GM23338 (cell line): Measurements from ENCODE around the gene UBALD1. TPM values are rescaled to one million over a fixed set of nuclear protein-coding genes. Genes with fewer than 3 reads are reported as not detected.

Source experiments
- ATAC-seq: fragments of 200-7000 bp; cut with Tn5 transposase; 3 replicates; pipeline ENCODE4 v1.9.1; 2020
- DNase-seq: peaks from one replicate; pipeline ENCODE4 v3.0.0-alpha.2; 2015; ENCODE audit warnings: low spot score
- H2AFZ ChIP-seq: fragments of 200-600 bp; sonication (generic); 2 replicates; pipeline ENCODE4 v1.8.0; 2016; ENCODE audit warnings: antibody characterized with exemption, mild to moderate bottlenecking, moderate library complexity
- H3F3A ChIP-seq: fragments of 200-600 bp; sonication (generic); replicated peaks from 2 replicates; pipeline ENCODE4 v1.8.0; 2017; ENCODE audit warnings: antibody characterized with exemption, mixed run types, low read depth
- H3K27ac ChIP-seq: fragments of 200-600 bp; sonication (generic); 2 replicates; pipeline ENCODE4 v1.6.1; 2016; ENCODE audit warnings: low read depth
- H3K27me3 ChIP-seq: fragments of 200-600 bp; sonication (generic); 2 replicates; pipeline ENCODE4 v1.8.0; 2016; ENCODE audit warnings: mild to moderate bottlenecking, mixed run types, moderate library complexity; ENCODE audit not compliant: insufficient read depth
- H3K36me3 ChIP-seq: fragments of 200-600 bp; sonication (generic); 2 replicates; pipeline ENCODE4 v1.8.0; 2016; ENCODE audit warnings: mild to moderate bottlenecking; ENCODE audit not compliant: insufficient read depth
- H3K4me1 ChIP-seq: fragments of 200-600 bp; sonication (generic); 2 replicates; pipeline ENCODE4 v1.8.0; 2016; ENCODE audit warnings: mild to moderate bottlenecking, moderate library complexity; ENCODE audit not compliant: insufficient read depth
- H3K4me2 ChIP-seq: fragments of 200-600 bp; sonication (generic); 2 replicates; pipeline ENCODE4 v1.7.1; 2017; ENCODE audit warnings: mixed run types
- H3K4me3 ChIP-seq: fragments of 200-600 bp; sonication (generic); 2 replicates; pipeline ENCODE4 v1.6.1; 2016; ENCODE audit warnings: mixed run types
- H3K79me2 ChIP-seq: fragments of 200-600 bp; sonication (generic); replicated peaks from 2 replicates; pipeline ENCODE4 v1.8.0; 2017; ENCODE audit warnings: mild to moderate bottlenecking; ENCODE audit not compliant: insufficient read depth
- H3K9me2 ChIP-seq: fragments of 200-600 bp; sonication (generic); 2 replicates; pipeline ENCODE4 v1.8.0; 2017; ENCODE audit not compliant: insufficient read depth
- H4K20me1 ChIP-seq: fragments of 200-600 bp; sonication (generic); replicated peaks from 2 replicates; pipeline ENCODE4 v1.8.0; 2017; ENCODE audit warnings: mild to moderate bottlenecking; ENCODE audit not compliant: insufficient read depth
- H3K27ac Mint-ChIP-seq: 2 replicates; pipeline ENCODE4 v1.8.0; 2020; ENCODE audit warnings: inconsistent platforms, mild to moderate bottlenecking, moderate library complexity, mixed read lengths
- H3K27me3 Mint-ChIP-seq: 3 replicates; pipeline ENCODE4 v1.8.0; 2022; ENCODE audit warnings: low read depth, mild to moderate bottlenecking, moderate library complexity, mixed read lengths, inconsistent platforms; ENCODE audit not compliant: insufficient read depth, poor library complexity
- H3K36me3 Mint-ChIP-seq: 3 replicates; pipeline ENCODE4 v1.8.0; 2021; ENCODE audit warnings: low read depth, mild to moderate bottlenecking, inconsistent platforms, moderate library complexity, mixed read lengths
- H3K4me1 Mint-ChIP-seq: 3 replicates; pipeline ENCODE4 v1.8.0; 2020; ENCODE audit warnings: mild to moderate bottlenecking, inconsistent platforms, mixed read lengths
- H3K4me3 Mint-ChIP-seq: 3 replicates; pipeline ENCODE4 v1.8.0; 2021; ENCODE audit warnings: moderate library complexity, mild to moderate bottlenecking, inconsistent platforms, mixed read lengths
- H3K9me3 Mint-ChIP-seq: 3 replicates; pipeline ENCODE4 v1.8.0; 2020; ENCODE audit warnings: moderate library complexity, mild to moderate bottlenecking, inconsistent platforms, mixed read lengths
- CREB1 ChIP-seq: fragments of 250-450 bp; sonication (Bioruptor Pico); IDR thresholded peaks from 2 replicates; pipeline ENCODE4 v1.5.0; 2020; ENCODE audit warnings: low read depth, mild to moderate bottlenecking, moderate library complexity
- EZH2 ChIP-seq: fragments of 200-600 bp; sonication (generic); IDR thresholded peaks from one replicate; pipeline ENCODE4 v1.8.0; 2017; ENCODE audit warnings: antibody characterized with exemption, mild to moderate bottlenecking, low read depth; ENCODE audit not compliant: unreplicated experiment
- EZH2phosphoT487 ChIP-seq: fragments of 200-600 bp; sonication (generic); IDR thresholded peaks from one replicate; pipeline ENCODE4 v1.8.1; 2018; ENCODE audit warnings: antibody characterized with exemption; ENCODE audit not compliant: unreplicated experiment
- JUNB ChIP-seq: IDR thresholded peaks from one replicate; pipeline ENCODE4 v1.6.1; 2016; ENCODE audit warnings: antibody characterized with exemption; ENCODE audit not compliant: unreplicated experiment
- NANOG ChIP-seq: IDR thresholded peaks from 2 replicates; pipeline ENCODE4 v1.6.1; 2016; ENCODE audit warnings: antibody characterized with exemption, borderline replicate concordance
- POLR2AphosphoS5 ChIP-seq: IDR thresholded peaks from 2 replicates; pipeline ENCODE4 v1.6.1; 2016; ENCODE audit warnings: antibody characterized with exemption, low read depth
- STAT1 ChIP-seq: IDR thresholded peaks from one replicate; pipeline ENCODE4 v1.6.1; 2016; ENCODE audit warnings: antibody characterized with exemption; ENCODE audit not compliant: unreplicated experiment
- ZNF114 ChIP-seq: fragments of 250-450 bp; sonication (Bioruptor Pico); IDR thresholded peaks from 2 replicates; pipeline ENCODE4 v1.5.0; 2020; ENCODE audit warnings: mild to moderate bottlenecking, moderate library complexity
- ZNF331 ChIP-seq: fragments of 250-450 bp; sonication (Bioruptor Pico); IDR thresholded peaks from 2 replicates; pipeline ENCODE4 v1.5.0; 2020; ENCODE audit warnings: low read depth, mild to moderate bottlenecking, moderate library complexity
- polyA plus RNA-seq: library from polyadenylated mRNA; unstranded; fragments of >200 nt; fragmentation: Nextera tagmentation; extraction: Ambion mirVana; gene quantifications from 2 replicates; pipeline ENCODE4 v1.2.1, GENCODE V29; 2016
- total RNA-seq: library from RNA; depleted of rRNA; stranded (reverse); fragments of >200 nt; shearing (Covaris generic); gene quantifications from 2 replicates; pipeline ENCODE4 v1.2.3, GENCODE V29; 2014
- TF ChIP-seq, protein P1 (sequence below): IDR thresholded peaks from one replicate; pipeline ENCODE4 v1.6.1; 2018; ENCODE audit warnings: antibody characterized with exemption; ENCODE audit not compliant: unreplicated experiment
- TF ChIP-seq, protein P2 (sequence below): IDR thresholded peaks from 2 replicates; pipeline ENCODE4 v1.6.1; 2016; ENCODE audit warnings: antibody characterized with exemption
- TF ChIP-seq, protein P3 (sequence below): fragments of 250-450 bp; sonication (Bioruptor Pico); IDR thresholded peaks from 2 replicates; pipeline ENCODE4 v1.5.0; 2020; ENCODE audit warnings: mild to moderate bottlenecking, moderate library complexity
- TF ChIP-seq, protein P4 (sequence below), 2 experiments: fragments of 200-600 bp in 1 of 2; sonication (generic) in 1 of 2; conservative IDR thresholded peaks; 2 replicates each; pipeline versions ENCODE4 v1.5.1 to v1.6.1; 2016 to 2017; ENCODE audit warnings: antibody characterized with exemption in 2 of 2, low read depth in 2 of 2, mild to moderate bottlenecking in 2 of 2, moderate library complexity in 1 of 2

The UBALD1 gene
- total and polyA plus RNA-seq, 2 experiments from 2014 or later: 20.7 to 32.8 TPM

DNA sequence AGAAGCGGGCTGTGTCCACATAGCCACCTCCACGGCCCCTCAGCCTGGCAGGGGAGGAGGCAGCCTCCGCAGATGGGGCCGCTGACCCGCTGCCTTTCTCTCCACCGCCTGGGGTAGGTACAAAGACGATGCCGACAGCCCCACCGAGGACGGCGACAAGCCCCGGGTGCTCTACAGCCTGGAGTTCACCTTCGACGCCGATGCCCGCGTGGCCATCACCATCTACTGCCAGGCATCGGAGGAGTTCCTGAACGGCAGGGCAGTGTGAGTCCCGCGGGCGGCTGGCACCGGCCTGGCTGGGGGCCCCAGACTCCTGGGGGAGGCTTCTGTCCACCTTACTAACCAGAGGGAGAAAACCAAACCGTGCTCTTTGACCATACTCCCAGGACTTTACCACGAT, 37.9 kb upstream of the UBALD1 start:
- H4K20me1 ChIP-seq: 0 out of 2 replicates have a peak, but pooled peaks cover 5% of the 10 kb centered on the region
- peaks cover 35% of the 10 kb centered on the region for H3K36me3 Mint-ChIP-seq
- DNase-seq (no peak), ATAC-seq (no peak)
- no peak overlapping the region for H2AFZ ChIP-seq
- H3K4me1 ChIP-seq: no peaks in the 10 kb centered on the region
- no peak overlapping the region for H3K4me3 ChIP-seq
- H3K79me2 ChIP-seq: 0 out of 2 replicates have a peak, but pooled peaks cover under 1% of the 10 kb centered on the region
- no peak overlapping the region for H3K27ac ChIP-seq
- no peaks in the 10 kb centered on the region for H3F3A ChIP-seq
- H3K4me2 ChIP-seq: no peak overlapping the region
- no peak overlapping the region; the same call in 1 of the 2 replicates for H3K27ac Mint-ChIP-seq
- H3K4me1 Mint-ChIP-seq: no peaks in the 10 kb centered on the region
- no peaks in the 10 kb centered on the region for H3K9me2 ChIP-seq
- H3K4me3 Mint-ChIP-seq: no peak overlapping the region
- no peaks in the 10 kb centered on the region for H3K27me3 ChIP-seq
- peaks cover 6% of the 10 kb centered on the region for H3K27me3 Mint-ChIP-seq
- H3K36me3 ChIP-seq: no peaks in the 10 kb centered on the region
- TF ChIP-seq ZNF114 (CRISPR knock-in tag) (no peak), EZH2 (no peak), POLR2AphosphoS5 (no peak), NANOG (no peak), CREB1 (CRISPR knock-in tag) (no peak), JUNB (no peak), STAT1 (no peak), ZNF331 (no peak), EZH2phosphoT487 (no peak)
- TF ChIP-seq, protein P1, sequence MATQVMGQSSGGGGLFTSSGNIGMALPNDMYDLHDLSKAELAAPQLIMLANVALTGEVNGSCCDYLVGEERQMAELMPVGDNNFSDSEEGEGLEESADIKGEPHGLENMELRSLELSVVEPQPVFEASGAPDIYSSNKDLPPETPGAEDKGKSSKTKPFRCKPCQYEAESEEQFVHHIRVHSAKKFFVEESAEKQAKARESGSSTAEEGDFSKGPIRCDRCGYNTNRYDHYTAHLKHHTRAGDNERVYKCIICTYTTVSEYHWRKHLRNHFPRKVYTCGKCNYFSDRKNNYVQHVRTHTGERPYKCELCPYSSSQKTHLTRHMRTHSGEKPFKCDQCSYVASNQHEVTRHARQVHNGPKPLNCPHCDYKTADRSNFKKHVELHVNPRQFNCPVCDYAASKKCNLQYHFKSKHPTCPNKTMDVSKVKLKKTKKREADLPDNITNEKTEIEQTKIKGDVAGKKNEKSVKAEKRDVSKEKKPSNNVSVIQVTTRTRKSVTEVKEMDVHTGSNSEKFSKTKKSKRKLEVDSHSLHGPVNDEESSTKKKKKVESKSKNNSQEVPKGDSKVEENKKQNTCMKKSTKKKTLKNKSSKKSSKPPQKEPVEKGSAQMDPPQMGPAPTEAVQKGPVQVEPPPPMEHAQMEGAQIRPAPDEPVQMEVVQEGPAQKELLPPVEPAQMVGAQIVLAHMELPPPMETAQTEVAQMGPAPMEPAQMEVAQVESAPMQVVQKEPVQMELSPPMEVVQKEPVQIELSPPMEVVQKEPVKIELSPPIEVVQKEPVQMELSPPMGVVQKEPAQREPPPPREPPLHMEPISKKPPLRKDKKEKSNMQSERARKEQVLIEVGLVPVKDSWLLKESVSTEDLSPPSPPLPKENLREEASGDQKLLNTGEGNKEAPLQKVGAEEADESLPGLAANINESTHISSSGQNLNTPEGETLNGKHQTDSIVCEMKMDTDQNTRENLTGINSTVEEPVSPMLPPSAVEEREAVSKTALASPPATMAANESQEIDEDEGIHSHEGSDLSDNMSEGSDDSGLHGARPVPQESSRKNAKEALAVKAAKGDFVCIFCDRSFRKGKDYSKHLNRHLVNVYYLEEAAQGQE: no peak
- TF ChIP-seq, protein P2, sequence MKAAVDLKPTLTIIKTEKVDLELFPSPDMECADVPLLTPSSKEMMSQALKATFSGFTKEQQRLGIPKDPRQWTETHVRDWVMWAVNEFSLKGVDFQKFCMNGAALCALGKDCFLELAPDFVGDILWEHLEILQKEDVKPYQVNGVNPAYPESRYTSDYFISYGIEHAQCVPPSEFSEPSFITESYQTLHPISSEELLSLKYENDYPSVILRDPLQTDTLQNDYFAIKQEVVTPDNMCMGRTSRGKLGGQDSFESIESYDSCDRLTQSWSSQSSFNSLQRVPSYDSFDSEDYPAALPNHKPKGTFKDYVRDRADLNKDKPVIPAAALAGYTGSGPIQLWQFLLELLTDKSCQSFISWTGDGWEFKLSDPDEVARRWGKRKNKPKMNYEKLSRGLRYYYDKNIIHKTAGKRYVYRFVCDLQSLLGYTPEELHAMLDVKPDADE: no peak
- TF ChIP-seq, protein P3, sequence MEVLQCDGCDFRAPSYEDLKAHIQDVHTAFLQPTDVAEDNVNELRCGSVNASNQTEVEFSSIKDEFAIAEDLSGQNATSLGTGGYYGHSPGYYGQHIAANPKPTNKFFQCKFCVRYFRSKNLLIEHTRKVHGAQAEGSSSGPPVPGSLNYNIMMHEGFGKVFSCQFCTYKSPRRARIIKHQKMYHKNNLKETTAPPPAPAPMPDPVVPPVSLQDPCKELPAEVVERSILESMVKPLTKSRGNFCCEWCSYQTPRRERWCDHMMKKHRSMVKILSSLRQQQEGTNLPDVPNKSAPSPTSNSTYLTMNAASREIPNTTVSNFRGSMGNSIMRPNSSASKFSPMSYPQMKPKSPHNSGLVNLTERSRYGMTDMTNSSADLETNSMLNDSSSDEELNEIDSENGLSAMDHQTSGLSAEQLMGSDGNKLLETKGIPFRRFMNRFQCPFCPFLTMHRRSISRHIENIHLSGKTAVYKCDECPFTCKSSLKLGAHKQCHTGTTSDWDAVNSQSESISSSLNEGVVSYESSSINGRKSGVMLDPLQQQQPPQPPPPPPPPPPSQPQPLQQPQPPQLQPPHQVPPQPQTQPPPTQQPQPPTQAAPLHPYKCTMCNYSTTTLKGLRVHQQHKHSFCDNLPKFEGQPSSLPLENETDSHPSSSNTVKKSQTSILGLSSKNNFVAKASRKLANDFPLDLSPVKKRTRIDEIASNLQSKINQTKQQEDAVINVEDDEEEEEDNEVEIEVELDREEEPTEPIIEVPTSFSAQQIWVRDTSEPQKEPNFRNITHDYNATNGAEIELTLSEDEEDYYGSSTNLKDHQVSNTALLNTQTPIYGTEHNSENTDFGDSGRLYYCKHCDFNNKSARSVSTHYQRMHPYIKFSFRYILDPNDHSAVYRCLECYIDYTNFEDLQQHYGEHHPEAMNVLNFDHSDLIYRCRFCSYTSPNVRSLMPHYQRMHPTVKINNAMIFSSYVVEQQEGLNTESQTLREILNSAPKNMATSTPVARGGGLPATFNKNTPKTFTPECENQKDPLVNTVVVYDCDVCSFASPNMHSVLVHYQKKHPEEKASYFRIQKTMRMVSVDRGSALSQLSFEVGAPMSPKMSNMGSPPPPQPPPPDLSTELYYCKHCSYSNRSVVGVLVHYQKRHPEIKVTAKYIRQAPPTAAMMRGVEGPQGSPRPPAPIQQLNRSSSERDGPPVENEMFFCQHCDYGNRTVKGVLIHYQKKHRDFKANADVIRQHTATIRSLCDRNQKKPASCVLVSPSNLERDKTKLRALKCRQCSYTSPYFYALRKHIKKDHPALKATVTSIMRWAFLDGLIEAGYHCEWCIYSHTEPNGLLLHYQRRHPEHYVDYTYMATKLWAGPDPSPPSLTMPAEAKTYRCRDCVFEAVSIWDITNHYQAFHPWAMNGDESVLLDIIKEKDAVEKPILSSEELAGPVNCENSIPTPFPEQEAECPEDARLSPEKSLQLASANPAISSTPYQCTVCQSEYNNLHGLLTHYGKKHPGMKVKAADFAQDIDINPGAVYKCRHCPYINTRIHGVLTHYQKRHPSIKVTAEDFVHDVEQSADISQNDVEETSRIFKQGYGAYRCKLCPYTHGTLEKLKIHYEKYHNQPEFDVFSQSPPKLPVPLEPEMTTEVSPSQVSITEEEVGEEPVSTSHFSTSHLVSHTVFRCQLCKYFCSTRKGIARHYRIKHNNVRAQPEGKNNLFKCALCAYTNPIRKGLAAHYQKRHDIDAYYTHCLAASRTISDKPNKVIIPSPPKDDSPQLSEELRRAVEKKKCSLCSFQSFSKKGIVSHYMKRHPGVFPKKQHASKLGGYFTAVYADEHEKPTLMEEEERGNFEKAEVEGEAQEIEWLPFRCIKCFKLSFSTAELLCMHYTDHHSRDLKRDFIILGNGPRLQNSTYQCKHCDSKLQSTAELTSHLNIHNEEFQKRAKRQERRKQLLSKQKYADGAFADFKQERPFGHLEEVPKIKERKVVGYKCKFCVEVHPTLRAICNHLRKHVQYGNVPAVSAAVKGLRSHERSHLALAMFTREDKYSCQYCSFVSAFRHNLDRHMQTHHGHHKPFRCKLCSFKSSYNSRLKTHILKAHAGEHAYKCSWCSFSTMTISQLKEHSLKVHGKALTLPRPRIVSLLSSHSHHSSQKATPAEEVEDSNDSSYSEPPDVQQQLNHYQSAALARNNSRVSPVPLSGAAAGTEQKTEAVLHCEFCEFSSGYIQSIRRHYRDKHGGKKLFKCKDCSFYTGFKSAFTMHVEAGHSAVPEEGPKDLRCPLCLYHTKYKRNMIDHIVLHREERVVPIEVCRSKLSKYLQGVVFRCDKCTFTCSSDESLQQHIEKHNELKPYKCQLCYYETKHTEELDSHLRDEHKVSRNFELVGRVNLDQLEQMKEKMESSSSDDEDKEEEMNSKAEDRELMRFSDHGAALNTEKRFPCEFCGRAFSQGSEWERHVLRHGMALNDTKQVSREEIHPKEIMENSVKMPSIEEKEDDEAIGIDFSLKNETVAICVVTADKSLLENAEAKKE (CRISPR knock-in tag): no peak
- TF ChIP-seq, protein P4, sequence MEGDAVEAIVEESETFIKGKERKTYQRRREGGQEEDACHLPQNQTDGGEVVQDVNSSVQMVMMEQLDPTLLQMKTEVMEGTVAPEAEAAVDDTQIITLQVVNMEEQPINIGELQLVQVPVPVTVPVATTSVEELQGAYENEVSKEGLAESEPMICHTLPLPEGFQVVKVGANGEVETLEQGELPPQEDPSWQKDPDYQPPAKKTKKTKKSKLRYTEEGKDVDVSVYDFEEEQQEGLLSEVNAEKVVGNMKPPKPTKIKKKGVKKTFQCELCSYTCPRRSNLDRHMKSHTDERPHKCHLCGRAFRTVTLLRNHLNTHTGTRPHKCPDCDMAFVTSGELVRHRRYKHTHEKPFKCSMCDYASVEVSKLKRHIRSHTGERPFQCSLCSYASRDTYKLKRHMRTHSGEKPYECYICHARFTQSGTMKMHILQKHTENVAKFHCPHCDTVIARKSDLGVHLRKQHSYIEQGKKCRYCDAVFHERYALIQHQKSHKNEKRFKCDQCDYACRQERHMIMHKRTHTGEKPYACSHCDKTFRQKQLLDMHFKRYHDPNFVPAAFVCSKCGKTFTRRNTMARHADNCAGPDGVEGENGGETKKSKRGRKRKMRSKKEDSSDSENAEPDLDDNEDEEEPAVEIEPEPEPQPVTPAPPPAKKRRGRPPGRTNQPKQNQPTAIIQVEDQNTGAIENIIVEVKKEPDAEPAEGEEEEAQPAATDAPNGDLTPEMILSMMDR (conservative IDR thresholded peaks at IDR 0.05; ENCODE audit: low read depth in 2 of 2): no peak
- peaks cover 4% of the 10 kb centered on the region; the same call in 2 of the 3 replicates for H3K9me3 Mint-ChIP-seq
